Measurements from ENCODE around the gene ARPC5L. TPM values are rescaled to one million over a fixed set of nuclear protein-coding genes. Genes with fewer than 3 reads are reported as not detected.

ARPC5L gene
- total and polyA plus RNA-seq, 2 of the 13 experiments (the other 11 are each of a cell fraction or from before 2014, with no cell fraction given): 29.9 to 33.8 TPM

GRCh38 chr9:124897570-124898460 is 35.9 kb downstream of the ARPC5L start (continued):
- TF ChIP-seq ZNF331 (CRISPR knock-in tag; IDR thresholded peaks at IDR 0.05) (peak; percentile 78; the same call in 1 of the 2 replicates), ZNF552 (CRISPR knock-in tag; IDR thresholded peaks at IDR 0.05; ENCODE audit: borderline replicate concordance) (no peak), BRF2 (CRISPR knock-in tag; IDR thresholded peaks at IDR 0.05) (no peak), SMAD9 (CRISPR knock-in tag; IDR thresholded peaks at IDR 0.05) (no peak), ASH2L (IDR thresholded peaks at IDR 0.05; ENCODE audit: insufficient read length, low read depth, low read length) (peak; percentile 38), ZNF772 (CRISPR knock-in tag; IDR thresholded peaks at IDR 0.05) (no peak), ZNF343 (CRISPR knock-in tag; IDR thresholded peaks at IDR 0.05) (no peak), FOXP1 (IDR thresholded peaks at IDR 0.05) (no peak), FOXP1 (CRISPR knock-in tag; IDR thresholded peaks at IDR 0.05) (peak; percentile 48), KLF9 (CRISPR knock-in tag; IDR thresholded peaks at IDR 0.05; ENCODE audit: low read depth) (no peak), ZBTB10 (CRISPR knock-in tag; IDR thresholded peaks at IDR 0.05; ENCODE audit: borderline replicate concordance) (no peak), ZNF3 (CRISPR knock-in tag; IDR thresholded peaks at IDR 0.05) (peak; percentile 71; the same call in 1 of the 2 replicates), PBX3 (CRISPR knock-in tag; IDR thresholded peaks at IDR 0.05; ENCODE audit: borderline replicate concordance) (no peak), POLR2G (IDR thresholded peaks at IDR 0.05; ENCODE audit: low read depth, low read length) (no peak), UBTF (CRISPR knock-in tag; IDR thresholded peaks at IDR 0.05) (peak; percentile 31; the same call in 1 of the 2 replicates), HIC2 (CRISPR knock-in tag; IDR thresholded peaks at IDR 0.05; ENCODE audit: low read depth) (no peak), ZNF615 (CRISPR knock-in tag; IDR thresholded peaks at IDR 0.05; ENCODE audit: borderline replicate concordance) (no peak), CBX1 (IDR thresholded peaks at IDR 0.05; ENCODE audit: low read depth) (no peak), DPF2 (CRISPR knock-in tag; IDR thresholded peaks at IDR 0.05; ENCODE audit: borderline replicate concordance, low read depth) (no peak), ARNTL (CRISPR knock-in tag; IDR thresholded peaks at IDR 0.05) (no peak), ZNF24 (IDR thresholded peaks at IDR 0.05) (peak; percentile 68)
